ENCODE data around the gene ADPRM. TPM values are rescaled to one million over a fixed set of nuclear protein-coding genes. Genes with fewer than 3 reads are reported as not detected.
"Not testable (repeated sequence)": the region's sequence is repeated elsewhere in the genome, so short reads cannot be mapped to it uniquely, and the experiment has no call there.

The ADPRM gene
- total RNA-seq, 1 donor from 2014 or later: 13.4 TPM

- Mint-ChIP-seq H3K27ac (ENCODE audit: unreplicated experiment) (peak overlapping the region; percentile 13), H3K4me3 (ENCODE audit: unreplicated experiment) (no peak overlapping the region), H3K4me1 (ENCODE audit: low read depth) (peaks cover 20% of the 10 kb centered on the region), H3K27me3 (ENCODE audit: low read depth) (no peaks in the 10 kb centered on the region), H3K9me3 (ENCODE audit: low read depth) (no peaks in the 10 kb centered on the region), H3K36me3 (ENCODE audit: low read depth) (peaks cover 8% of the 10 kb centered on the region)
- no peak for DNase-seq (ENCODE audit: low spot score)
- TF ChIP-seq CTCF (IDR thresholded peaks at IDR 0.05): no peak
These were observed 29.8 kb downstream of the ADPRM start for GRCh38 chr17:10727192-10727591.

GRCh38 chr17:10728331-10728892 is 31.0 kb downstream of the ADPRM start:
- Mint-ChIP-seq H3K9me3 (ENCODE audit: low read depth) (no peaks in the 10 kb centered on the region), H3K27ac (ENCODE audit: unreplicated experiment) (no peak overlapping the region)

GRCh38 chr17:10729334-10730193 is 32.2 kb downstream of the ADPRM start, which contains the start of gene TMEM220:
TMEM220 (minus strand) TSS chr17:10730023; CDS start chr17:10729851, 172 bp downstream.
- Mint-ChIP-seq H3K4me1 (ENCODE audit: low read depth) (peaks cover 20% of the 10 kb centered on the region), H3K27me3 (ENCODE audit: low read depth) (no peaks in the 10 kb centered on the region), H3K9me3 (ENCODE audit: low read depth) (no peaks in the 10 kb centered on the region), H3K36me3 (ENCODE audit: low read depth) (peaks cover 2% of the 10 kb centered on the region), H3K4me3 (ENCODE audit: unreplicated experiment) (peak within 1 kb of the TSS; percentile 98), H3K27ac (ENCODE audit: unreplicated experiment) (peak within 1 kb of the TSS; percentile 98)
- DNase-seq (ENCODE audit: low spot score): no peak
- TF ChIP-seq CTCF (IDR thresholded peaks at IDR 0.05): peak; percentile 10

More at GRCh38 chr17:10728331-10728892, 31.0 kb downstream of the ADPRM start:
- no peak for TF ChIP-seq CTCF (IDR thresholded peaks at IDR 0.05)
- peaks cover 3% of the 10 kb centered on the region for H3K36me3 Mint-ChIP-seq (ENCODE audit: low read depth)
- DNase-seq (ENCODE audit: low spot score): no peak
- H3K4me1 Mint-ChIP-seq (ENCODE audit: low read depth): peaks cover 20% of the 10 kb centered on the region
- H3K4me3 Mint-ChIP-seq (ENCODE audit: unreplicated experiment): no peak overlapping the region
- no peaks in the 10 kb centered on the region for H3K27me3 Mint-ChIP-seq (ENCODE audit: low read depth)

GRCh38 chr17:10730247-10730646 is 32.9 kb downstream of the ADPRM start:
- not testable (repeated sequence) for H3K9me3 Mint-ChIP-seq (ENCODE audit: low read depth); DNase-seq (ENCODE audit: low spot score); H3K27me3 Mint-ChIP-seq (ENCODE audit: low read depth); H3K36me3 Mint-ChIP-seq (ENCODE audit: low read depth)
- H3K4me3 Mint-ChIP-seq (ENCODE audit: unreplicated experiment): peak overlapping the region; percentile 98
- H3K4me1 Mint-ChIP-seq (ENCODE audit: low read depth): peaks cover 15% of the 10 kb centered on the region
- H3K27ac Mint-ChIP-seq (ENCODE audit: unreplicated experiment): peak overlapping the region; percentile 98

- no peak for DNase-seq (ENCODE audit: low spot score)
- H3K9me3 Mint-ChIP-seq (ENCODE audit: low read depth): no peaks in the 10 kb centered on the region
- peaks cover 3% of the 10 kb centered on the region for H3K36me3 Mint-ChIP-seq (ENCODE audit: low read depth)
- peaks cover 13% of the 10 kb centered on the region for H3K4me1 Mint-ChIP-seq (ENCODE audit: low read depth)
- H3K27ac Mint-ChIP-seq (ENCODE audit: unreplicated experiment): no peak overlapping the region
- no peak overlapping the region for H3K4me3 Mint-ChIP-seq (ENCODE audit: unreplicated experiment)
- no peak for TF ChIP-seq CTCF (IDR thresholded peaks at IDR 0.05)
- H3K27me3 Mint-ChIP-seq (ENCODE audit: low read depth): peaks cover 2% of the 10 kb centered on the region
These were observed 34.0 kb downstream of the ADPRM start for GRCh38 chr17:10731408-10731879.

GRCh38 chr17:10732121-10732520 is 34.7 kb downstream of the ADPRM start:
- H3K9me3 Mint-ChIP-seq (ENCODE audit: low read depth); H3K27me3 Mint-ChIP-seq (ENCODE audit: low read depth); H3K27ac Mint-ChIP-seq (ENCODE audit: unreplicated experiment); DNase-seq (ENCODE audit: low spot score); H3K36me3 Mint-ChIP-seq (ENCODE audit: low read depth); H3K4me3 Mint-ChIP-seq (ENCODE audit: unreplicated experiment): not testable (repeated sequence)
- peaks cover 14% of the 10 kb centered on the region for H3K4me1 Mint-ChIP-seq (ENCODE audit: low read depth)
